Hippocampal formation (tissue), 2 donors: ENCODE measurements around the gene ZNF48.

ENCODE experiments used
- DNase-seq, 2 donors: peaks; one replicate each; lab custom pipeline; 2025; lab: John Stamatoyannopoulos, UW

The ZNF48 gene

DNA sequence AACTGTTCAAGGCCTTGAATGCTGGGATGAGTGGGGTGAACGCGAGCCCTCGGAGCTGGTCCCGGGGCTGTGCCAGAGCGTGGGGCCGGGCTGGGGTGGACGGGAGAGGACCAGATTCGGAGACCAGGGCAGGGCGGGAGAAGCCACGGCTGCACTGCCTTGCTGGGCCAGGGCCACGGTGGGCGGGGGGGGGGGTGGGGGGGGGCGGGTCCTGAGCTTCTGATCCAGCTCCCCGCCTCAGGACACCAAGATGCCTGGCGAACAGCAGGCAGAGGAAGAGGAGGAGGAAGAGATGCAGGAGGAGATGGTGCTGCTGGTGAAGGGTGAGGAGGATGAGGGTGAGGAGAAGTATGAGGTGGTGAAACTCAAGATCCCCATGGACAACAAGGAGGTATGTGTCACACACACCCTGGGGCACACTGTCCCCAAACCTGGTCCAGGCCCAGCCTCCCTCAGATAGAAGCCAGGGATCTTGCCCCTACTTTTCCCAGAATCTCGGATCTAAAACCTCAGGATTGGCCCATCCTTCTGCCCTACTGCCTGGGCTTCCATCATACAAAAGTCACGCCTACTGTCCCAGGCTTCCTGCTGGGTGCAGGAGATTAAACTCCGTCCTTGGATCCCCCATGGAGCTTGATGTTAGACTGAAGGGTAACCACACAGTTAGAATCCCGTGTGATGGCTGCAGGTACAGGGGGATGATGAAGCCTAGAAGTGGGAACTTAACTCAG is 12.7 kb downstream of the ZNF48 start:
- DNase-seq: no peak

DNA sequence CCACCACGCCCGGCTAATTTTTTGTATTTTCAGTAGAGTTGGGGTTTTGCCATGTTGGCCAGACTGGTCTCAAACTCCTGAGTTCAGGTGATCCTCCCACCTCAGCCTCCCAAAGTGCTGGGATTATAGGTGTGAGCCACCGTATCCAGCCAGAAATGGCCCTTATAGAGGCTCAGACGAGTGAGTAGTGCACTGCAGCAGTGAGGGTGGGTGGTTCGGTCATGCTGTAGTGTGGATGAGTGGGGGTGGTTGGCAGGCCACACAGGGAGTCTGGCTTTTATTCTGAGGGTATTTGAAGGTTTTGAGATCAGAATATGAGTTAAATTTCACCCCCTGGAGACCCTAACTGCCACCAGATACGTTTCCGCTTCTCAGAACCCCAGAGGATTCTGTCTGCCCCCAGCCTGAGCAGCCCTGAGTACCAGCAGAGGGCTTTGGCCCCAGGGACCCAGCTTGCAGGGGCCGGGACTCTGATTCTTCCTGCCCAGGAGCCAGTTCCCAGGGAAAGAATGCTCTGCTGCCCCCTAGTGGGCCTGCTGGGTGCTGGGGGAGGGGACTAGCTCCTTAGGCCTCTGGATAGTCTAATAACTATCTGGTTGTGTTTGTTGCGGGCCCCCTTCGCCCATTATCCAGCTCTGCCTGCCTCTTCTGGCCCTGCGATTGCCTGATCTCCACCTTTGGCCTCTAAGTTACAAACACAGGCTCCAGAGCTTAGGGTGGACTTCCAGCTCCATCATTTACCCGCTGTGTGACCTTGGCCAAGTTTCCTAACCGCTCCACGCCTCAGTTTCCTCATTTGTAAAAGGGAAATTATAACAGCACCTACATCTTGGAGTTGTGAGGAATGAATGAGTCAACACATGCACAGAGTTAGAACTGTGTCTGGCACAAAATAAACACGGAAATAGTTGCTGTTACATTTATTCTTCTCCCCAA is 14.2 kb downstream of the ZNF48 start:
- DNase-seq: peak; percentile 80 to 88

DNA sequence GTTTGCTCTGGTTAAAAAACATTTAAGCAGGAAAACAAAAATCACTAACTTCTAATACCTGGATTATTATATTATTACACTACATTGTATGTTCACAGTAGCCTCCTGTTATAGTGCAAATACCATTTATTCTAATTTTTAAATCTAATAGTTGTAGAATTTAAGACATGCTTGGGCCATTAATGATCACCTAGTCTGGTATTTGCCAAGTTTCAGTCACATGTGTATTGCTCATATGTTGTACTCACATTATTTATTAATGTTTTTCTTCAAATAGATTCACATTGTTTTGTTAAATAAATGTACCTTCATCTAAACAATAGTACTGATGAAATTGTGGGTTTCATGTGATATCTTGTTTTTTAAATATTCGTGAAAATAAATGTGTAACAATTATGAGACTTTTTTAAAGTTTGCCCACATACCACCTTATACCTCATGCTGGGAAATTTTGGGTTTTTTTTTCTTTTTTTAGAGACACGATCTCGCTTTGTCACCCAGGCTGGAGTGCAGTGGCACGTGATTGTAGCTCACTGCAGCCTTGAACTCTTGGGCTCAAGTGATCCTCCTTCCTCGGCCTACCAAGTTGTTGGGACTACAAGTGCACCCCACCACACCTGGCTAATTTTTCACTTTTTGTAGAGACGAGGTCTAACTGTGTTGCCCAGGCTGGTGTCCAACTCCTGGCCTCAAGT is 18.0 kb downstream of the ZNF48 start:
- no peak for DNase-seq

DNA sequence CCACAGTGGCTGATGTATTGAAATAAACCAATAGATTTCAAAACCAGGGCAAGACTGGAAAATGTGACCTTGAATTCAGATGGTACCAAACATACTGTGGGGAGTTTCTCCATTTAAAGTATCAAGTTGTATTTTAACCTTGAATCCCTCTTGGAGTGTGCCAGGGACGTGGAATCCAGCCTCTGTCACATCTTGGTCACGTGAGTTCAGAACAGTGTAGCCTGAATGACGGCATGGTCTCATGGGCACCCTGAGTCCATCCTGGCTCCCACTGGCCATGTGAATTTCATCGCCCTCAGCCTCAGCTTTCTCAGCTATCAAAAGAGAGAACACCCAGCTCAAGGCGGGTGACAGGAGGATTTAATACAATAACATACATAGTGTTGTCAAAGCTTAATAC is 18.9 kb downstream of the ZNF48 start:
- DNase-seq: no peak

DNA sequence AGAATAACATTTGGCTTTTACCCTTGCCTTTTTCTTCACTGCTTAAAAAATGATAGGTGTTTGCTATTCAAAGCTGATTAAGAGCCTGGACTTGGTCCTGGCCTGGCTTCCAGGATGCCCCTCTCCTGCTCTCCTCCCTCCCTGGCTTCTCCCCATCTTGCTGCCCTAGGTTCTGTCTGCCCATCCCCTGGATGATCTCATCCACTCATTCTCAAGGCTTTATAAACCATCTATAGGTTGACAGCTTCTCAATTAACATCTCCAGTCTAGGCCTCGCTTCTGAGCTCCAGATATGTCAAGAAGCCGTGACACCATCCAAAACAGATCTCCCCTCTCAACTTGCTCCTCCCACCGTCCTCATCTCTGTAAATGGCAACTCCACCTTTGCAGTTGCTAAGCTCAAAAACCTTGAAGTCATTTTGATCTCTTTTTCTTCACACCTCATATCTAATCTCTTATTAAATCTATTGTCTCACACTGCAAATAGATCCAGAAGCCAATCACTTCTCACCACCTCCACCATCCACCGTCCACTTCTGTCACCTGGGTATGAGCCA is 20.9 kb downstream of the ZNF48 start:
- DNase-seq: no peak

DNA sequence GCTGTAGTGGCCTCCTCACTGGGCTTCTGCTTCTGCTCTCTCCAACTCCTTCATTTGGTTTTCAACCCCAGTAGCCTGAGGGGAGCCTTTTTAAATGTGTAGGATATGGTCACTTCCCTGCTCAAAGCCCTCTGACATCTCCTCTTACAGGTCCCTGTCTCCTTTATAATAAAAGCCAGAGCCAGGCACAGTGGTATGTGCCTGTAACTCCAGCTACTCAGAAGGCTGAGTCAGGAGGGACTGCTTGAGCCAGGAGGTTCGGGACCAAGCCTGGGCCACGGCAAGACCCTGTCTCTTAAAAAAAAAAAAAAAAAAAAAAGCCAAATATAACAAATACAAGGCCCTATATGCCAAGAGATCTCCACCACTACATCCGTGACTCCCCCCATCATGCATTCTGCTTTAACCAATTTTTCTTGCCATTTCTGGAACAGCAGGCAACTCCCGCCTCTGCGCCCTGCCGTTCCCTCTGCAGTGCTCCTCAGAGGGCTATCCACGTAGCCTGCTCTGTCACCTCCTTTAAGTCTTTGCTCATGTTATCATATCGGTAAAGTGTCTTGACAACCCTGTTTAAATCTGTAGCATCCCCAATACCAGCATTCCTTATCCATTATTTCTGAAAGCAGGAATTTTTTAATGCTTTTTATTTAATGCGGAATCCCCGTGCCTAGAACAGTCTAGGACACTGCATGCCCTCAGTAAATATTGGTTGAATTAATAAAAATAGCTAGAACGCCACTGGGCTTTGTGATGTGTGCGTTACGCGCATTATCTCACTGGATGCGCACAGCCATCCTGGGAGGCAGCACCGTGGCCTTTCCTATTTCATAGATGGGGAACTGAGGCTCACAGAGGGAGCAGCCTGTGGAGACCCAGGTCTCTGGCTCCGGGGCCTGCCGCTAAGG is 21.7 kb downstream of the ZNF48 start:
- DNase-seq: no peak

DNA sequence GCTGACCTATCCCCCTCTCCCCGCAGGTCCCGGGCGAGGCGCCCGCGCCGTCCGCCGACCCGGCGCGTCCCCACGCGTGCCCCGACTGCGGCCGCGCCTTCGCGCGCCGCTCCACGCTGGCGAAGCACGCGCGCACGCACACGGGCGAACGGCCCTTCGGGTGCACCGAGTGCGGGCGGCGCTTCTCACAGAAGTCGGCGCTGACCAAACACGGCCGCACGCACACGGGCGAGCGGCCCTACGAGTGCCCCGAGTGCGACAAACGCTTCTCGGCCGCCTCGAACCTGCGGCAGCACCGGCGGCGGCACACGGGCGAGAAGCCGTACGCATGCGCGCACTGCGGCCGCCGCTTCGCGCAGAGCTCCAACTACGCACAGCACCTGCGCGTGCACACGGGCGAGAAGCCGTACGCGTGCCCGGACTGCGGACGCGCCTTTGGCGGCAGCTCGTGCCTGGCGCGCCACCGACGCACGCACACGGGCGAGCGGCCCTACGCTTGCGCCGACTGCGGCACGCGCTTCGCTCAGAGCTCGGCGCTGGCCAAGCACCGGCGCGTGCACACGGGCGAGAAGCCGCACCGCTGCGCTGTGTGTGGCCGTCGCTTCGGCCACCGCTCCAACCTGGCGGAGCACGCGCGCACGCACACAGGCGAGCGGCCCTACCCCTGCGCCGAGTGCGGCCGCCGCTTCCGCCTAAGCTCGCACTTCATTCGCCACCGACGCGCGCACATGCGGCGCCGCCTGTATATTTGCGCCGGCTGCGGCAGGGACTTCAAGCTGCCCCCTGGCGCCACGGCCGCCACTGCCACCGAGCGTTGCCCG is 22.5 kb downstream of the ZNF48 start:
- peak; percentile 47 to 86 for DNase-seq

DNA sequence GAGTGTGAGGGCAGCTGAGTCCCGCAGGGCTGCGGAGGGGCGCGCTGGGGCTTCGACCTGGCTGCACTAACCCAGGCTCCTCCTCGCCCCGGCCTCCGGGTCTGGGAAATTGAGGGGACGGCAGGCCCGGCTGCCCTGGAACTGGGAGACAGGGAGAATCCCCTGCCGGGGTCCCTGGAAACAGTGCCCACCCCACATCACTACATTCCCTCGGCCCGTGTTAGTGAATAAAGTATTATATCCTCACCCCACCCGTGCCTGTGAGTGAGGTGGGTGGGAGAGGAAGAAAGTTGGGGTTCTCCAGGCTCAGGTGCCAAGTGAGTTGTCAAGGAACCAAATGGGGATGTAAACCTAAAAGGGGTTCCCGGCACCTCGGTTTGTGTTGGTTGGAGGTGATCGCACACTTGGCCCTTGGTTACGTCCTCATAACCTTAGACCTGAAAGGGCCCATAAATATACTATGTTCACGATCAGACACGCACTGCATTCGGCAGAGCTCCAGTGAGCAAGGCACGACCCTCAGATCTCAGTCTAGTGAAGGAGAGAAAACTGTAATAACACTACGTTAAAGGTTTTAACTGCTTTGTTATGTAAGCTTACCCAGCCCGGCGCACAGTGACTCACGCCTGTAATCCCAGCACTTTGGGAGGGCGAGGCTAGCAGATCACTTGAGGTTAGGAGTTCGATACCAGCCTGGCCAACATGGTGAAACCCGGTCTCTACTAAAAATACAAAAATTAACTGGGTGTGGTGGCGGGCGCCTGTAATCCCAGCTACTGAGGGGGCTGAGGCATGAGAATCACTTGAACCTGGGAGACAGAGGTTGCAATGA is 23.3 kb downstream of the ZNF48 start:
- no peak for DNase-seq

DNA sequence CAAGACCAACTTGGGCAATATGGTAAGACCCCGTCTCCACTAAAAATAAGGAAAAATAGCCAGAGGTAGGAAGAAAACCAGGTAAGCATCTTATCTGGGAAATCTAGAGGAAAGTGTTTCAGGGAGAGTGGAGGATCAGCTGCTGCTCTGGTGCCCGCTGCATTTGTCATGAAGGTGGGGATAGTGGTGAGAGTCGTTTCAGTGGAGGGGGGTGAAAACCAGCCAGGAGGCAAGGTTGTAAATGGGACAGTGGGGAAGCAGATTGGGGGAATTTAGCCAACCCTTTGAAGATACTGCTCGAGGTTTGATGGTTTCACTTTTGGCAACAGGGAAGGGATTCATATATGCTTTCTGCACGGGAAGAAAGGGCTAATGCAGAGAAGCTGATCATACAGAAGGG is 25.8 kb downstream of the ZNF48 start:
- no peak for DNase-seq

DNA sequence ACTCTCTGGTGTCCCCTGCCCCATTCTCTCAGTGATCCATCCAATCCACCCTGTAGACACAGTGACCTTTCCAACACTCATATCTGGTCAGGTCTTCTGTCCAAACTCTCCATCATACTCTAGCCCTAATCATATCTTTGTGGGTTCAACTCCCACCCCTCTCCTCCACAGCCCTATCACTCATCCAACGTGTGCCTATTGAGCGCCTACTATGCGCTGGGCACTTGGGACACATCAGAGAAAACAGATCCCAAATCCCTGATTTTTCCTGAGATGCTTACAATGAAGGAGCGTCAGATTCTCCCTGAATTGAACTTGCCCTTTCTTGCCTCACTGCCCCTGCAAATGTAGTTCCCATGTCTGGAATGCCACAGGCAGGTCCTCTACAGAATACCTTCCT is 32.8 kb downstream of the ZNF48 start:
- no peak for DNase-seq

DNA sequence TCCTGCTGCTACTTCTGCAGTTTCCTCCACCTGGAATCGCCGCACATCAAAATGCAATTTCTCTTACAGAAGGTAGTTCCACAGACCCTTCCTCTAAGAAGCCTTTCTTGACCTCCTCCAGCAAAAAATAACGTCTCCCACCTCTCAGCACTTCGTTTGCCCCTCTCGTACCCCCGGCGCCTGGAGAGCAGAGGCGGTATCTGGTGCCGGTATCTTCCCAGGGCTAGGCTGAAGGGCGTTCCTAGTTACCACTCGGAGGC is 34.1 kb downstream of the ZNF48 start:
- DNase-seq: no peak

DNA sequence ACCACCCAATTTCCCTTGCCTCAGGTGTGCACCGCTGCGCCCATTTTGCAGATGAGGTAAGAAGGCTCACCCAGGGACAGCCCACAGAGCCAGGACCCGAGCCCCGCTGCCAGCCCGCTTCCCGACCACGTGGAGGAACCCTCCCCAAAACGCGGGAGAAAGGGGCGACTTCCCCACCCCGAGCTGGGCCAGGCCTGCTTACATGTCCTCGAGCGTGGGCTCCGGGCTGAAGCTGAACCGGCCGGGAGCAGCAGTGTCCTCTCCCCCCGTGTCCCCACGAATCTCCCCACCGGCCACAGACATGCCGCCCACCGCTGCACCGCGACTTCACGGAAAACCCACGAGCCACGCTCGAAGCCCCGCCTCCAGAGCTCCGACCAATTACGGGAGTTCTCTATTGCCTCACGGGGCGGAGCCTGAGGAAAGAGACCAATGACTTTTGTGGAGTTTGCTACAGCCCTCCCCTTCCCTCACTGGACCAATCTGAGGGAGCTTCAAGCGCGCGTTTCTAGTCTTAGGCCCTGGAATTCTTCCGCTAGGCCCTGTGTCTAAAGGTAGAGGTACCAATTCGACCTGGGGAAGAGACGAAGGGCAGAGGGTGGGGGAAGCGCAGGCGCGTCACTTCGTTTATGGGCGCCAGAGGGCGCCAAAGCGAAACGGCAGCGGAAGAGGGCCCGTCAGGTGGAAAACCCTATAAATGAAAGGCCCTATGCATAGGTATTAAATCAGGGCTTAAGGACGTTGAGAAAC is 34.6 kb downstream of the ZNF48 start, which contains the start of gene DCTPP1:
Gene DCTPP1, minus strand, starts transcription at position 353 of the 750 bp plus-strand sequence. Its CDS starts 50 bp downstream, at position 303.
- DNase-seq: peak; percentile 88 to 98

DNA sequence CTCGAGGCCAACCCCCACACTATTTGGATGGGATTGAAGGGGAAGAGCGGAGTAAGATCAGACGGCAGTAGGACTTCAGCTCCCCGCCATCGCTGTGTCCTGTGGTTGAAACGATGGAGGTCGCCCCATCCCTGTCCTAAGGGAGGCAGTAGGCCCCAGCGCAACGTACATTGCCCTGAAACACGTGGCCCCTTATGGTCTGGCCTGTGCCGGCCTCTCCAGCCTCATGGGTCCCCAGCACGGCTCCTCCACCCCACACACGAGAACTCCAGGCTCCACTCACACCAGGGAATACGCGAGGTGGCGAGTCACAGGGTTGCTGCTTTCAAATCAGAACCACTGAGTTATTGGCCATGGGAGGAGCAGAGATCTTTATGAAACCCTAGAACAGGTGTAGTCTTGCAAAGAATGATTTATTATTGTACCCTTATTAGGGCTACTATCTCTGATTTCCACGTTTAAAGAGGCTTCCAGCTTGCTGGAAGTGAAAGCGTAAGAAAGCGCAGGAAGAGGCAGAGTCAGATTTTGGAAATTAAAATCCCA is 35.3 kb downstream of the ZNF48 start:
- DNase-seq: no peak

DNA sequence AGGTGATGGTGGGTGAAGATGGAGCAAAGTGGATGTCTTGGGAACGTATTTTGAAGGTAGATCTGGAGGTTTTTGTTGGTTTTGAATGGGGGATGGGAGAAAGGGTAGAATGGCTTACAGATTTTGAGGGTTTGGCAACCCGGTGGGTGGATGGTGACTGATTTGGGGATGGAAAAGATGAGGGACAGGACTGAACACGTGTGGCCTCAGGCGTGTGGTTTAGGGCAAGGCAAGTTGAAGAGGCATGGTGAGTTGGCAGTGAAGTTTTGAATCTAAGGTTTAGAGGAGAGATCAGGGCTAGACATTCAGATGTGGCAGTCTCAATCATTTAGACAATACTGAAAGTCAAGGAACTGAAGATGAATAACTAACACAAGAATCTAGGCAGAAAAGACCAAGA is 39.6 kb downstream of the ZNF48 start:
- no peak for DNase-seq

DNA sequence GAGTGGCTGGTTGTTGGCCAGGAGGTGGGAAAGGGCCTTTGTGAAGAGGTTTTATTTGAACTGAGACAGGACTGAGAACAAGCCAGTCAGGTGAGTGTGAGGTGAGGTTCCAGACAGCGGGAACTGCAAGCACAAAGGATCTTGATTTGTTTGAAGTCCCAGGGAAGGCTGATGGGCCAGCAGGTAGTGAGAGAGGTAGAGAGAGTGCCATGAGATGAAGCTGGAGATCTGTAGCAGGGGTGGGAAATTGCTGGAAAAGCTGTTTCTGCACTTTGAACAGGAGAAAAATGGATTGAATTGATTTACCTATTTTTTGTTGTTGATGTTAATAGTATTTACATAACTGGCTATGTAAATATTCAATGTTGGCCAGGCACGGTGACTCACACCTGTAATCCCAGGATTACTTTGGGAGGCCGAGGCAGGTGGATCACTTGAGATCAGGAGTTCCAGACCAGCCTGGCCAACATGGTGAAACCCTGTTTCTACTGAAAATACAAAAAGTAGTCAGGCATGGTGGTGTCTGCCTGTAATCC is 42.4 kb downstream of the ZNF48 start:
- no peak for DNase-seq

DNA sequence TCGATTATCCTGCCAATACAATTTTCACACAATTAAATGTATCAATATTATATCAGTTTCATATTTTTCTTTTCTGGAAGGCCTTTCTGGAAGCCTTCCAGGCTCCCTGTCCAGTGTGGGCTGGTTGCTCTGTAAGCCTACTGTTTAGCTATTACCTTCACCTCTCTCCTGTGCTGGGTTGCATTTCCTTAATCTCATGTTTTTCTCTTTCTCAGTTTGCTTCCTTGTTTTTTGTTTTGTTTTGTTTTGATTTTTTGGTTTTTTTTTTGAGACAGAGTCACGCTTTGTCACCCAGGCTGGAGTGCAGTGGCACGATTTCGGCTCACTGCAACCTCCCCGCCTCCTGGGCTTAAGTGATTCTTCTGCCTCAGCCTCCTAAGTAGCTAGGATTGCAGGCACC is 43.6 kb downstream of the ZNF48 start:
- DNase-seq: no peak

DNA sequence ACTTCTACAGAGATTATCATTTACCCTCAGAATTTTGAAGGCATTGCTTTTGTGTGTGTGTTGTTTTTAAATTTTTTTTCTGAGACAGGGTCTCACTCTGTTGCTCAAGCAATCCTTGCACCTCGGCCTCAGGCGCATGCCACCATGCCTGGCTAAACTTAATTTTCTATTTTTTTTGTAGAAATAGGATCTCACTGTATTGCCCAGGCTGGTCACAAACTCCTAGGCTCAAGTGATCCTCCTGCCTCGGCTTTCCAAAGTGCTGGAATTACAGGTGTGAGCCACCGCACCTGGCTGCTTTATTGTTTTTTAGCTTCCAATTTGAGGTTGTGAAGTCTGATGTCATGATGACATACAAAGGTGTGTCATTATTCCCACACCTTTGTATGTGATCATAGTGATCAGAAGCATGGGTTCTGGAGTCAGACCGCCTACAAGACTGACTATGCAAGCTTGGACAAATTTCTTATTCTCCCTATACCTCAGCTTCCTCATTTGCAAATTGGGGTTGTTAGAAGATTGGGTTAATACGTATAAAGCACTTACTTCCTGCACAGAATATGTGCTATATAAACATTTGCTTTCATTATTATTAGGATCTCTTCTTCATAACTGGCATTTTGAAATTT is 44.6 kb downstream of the ZNF48 start:
- DNase-seq: no peak

DNA sequence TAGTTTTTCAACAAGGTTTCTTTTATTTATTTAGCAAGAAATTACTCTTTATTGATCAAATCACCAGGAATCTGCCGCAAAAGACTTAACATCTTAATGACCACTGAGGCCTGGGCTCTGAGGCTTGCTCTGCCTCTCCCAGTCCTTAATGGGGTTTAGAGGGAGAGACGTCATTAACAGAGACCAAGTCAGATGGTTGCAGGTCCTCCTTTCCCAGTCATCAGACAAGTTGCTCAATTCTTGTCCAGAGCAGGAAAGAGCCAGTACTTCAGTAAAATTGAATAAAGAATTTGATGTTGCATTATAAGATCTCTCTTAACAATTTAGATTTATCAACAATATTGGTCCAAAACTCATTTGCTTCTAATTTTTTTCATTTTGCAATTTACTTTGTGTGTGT is 48.4 kb downstream of the ZNF48 start:
- DNase-seq: no peak
